GM18508 (cell line): Measurements from ENCODE around the gene SLC2A6.
"Not testable (repeated sequence)": the region's sequence is repeated elsewhere in the genome, so short reads cannot be mapped to it uniquely, and the experiment has no call there.

Source experiments
- ATAC-seq: cut with Tn5 transposase; IDR thresholded peaks from one replicate; pipeline ENCODE4 v1.9.1; 2021; ENCODE audit warnings: moderate number of reproducible peaks; ENCODE audit not compliant: insufficient read depth, unreplicated experiment

Gene SLC2A6

DNA sequence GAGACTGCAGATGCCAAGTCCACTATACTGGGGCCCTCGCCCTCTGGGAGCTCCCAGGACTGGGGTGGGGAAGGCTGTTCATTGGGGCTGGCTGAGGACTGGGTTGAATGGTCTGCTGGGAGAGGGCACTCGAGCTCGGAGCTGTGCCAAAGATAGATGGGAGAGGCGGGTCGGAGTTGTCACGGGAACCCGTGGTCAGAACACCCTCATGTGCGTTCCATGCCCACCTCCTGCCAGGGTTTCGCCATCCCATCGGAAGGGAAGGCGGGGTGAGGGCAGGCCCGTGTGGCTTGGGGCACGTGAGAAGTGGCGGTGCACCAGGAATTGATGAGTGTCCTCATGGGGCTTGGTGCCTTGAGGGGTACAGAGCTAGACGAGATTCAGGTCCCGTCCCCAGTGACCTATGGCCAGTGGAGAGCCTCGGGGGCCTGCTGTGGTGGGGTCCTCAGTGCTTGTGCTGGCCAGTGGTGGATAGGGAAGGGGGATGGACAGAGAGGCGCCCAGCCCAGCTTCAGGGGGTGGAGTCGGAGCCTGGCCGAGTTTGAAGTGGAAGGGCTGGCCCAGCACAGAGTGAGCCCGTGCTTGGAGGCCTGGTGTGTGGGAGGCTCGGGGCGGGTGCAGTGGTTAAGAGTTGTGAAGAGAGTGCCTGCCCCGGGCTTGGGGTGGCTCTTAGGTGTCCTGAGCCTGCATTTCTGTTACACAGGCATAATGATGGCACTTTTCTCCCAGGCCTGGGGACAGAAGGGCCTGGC is 14.9 kb downstream of the SLC2A6 start:
- no peak for ATAC-seq

DNA sequence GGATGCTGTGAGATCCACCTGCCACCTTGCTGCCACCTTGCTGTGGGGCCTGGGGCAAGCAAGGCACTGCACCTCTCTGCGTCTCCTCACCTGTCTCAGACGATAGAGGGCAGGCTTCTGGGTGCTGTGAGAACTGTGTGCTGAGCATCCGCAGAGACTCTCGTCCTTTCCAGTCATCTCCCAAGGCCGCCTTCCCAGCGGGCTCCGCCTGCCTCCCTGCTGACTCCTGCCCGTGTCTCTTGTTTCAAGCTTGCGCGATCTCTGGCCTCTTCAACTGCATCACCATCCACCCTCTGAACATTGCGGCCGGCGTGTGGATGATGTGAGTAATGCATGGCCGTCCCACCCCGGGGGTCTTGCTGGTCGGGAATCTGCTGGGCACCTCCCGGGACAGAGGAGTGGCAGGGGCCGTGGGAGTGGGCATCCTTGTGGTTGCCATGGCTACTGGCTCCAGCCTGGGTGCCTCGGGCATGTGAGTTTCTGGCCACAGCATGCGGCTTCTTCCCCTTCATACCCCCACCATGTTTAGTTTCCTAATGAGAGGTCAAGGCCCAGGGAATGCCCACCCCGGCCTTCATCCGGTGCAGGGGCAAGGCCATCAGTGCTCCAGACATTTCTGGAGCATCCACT is 15.6 kb downstream of the SLC2A6 start:
- no peak for ATAC-seq

DNA sequence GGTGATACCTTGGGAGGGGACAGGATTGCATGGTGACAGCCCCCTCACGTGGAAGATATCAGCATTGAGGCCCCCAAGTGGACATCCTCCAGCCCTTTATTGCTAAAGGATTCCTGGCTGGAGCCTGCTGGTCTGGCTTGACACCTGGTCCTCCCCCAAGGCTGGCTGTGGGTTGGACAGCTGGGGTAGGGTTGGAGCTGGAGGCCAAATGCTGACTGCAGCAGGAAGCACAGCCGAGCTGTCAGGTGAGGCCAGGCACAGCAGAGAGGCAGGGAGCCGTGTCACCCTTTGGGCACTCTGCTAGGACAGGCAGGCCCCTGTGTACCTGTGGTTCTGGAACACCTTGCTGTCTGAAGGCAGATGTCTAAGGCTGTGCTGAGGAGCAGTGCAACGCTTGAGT is 16.9 kb downstream of the SLC2A6 start:
- ATAC-seq = no peak

DNA sequence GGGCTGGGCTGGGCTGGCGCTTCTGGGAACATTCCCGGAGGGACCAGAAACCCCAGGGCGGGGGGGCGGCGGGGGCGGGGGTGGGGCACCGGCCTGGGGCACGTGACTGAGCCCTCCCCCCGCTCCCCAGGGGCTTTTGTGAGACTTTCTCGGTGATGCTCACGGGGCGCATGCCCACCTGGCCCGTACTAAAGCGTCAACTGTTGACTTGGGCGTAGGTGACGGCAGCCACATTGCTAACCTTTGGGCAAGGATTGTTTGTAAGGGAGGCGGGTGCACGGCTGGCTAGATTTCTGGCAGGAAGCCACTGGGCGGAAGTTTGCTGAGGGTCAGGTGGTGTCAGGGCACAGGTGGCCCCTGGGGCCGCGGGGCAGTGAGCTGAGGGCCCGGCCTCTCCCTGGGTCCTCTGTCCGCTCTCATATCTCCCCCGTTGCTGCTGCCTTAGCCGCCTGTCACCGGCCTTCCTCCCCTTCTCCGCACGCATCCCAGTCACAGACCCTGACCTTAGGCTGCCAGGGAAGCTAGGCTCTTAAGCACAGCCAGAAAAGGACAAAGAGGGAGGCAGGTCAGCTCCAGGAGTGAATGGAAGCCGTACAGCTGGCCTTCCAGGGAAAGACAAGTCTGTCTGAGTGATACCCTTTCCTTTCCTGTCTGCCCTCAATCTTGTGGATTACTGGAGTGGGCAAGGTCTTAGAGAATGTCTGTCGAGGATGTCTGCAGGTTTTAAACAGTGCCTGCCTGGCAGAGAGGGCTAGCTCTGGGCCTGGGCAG is 18.3 kb downstream of the SLC2A6 start:
- ATAC-seq = no peak

DNA sequence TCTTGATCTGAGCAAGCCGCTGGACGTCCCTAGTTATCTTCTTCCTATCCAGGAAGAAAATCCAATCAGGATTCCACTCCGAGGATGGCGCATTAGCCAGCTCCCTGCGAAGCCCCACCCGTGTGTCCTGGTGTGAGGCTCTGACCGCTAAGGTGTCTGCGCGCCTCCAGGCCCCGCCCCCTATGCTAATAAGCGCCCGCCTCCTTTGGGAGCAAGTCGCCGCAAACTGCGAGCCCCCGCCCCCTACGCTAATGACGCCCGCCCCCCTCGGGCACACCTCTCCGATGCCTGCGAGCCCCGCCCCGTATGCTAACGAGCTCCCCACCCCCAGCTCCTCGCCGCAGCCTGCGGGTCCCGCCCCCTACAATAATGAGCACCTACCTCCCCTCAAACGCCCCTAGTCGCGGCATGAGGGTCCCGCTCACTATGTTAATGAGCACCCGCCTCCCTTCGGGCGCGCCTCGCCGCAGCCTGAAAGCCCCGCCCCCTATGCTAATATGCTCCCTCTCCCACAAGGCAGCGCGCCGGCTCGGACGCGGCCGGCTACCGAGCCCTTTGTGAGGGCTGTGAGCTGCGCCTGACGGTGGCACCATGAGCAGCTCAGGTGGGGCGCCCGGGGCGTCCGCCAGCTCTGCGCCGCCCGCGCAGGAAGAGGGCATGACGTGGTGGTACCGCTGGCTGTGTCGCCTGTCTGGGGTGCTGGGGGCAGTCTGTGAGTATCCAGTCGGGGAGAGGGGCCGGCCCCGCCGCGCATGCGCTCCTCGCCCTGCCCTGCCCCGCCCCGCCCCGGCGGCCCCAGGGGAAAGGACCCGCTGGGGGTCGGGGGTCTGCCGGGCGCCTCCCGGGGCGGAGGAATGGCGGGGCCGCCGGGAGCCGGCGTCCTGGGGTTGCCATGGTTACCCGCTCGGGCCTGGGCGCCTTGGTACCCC is 19.2 kb downstream of the SLC2A6 start, which contains the start of gene CACFD1:
CACFD1 (plus strand) TSS at position 503 of the 929 bp plus-strand sequence; CDS start at position 592, 89 bp downstream.
- no peak for ATAC-seq

DNA sequence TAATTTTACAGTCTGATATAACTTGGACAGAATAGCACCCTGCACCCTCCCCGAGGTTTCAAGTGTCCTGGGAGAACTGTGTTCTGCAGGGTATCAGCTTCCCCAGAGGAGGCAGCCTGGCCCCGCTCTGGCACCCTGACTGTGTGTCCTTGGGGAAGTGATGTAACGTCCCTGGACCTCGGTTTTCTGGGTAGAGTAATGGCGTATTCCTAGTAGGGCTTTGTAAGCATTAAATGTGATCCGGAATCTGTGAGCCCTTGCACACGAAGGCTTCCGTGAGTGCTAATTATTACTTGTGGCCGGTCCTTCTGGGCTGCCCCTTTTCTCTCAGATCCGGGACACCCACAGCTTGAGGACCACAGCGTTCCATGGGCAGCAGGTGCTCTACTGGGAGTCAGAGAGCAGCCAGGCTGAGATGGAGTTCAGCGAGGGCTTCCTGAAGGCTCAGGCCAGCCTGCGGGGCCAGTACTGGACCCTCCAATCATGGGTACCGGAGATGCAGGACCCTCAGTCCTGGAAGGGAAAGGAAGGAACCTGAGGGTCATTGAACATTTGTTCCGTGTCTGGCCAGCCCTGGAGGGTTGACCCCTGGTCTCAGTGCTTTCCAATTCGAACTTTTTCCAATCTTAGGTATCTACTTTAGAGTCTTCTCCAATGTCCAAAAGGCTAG is 20.1 kb downstream of the SLC2A6 start:
- no peak for ATAC-seq

DNA sequence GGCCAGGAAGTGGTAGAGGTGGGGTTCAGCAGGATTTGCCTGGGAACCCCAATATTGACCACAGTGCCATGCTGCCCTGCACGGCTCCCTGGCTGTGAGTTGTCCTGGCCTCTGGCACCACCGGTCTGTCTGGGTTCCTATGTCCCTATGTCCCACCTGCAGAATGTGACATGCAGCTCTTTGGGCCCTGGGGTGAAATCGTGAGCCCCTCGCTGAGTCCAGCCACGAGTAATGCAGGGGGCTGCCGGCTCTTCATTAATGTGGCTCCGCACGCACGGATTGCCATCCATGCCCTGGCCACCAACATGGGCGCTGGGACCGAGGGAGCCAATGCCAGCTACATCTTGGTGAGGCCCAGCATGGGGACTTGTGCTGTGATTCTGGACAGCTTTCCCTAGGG is 21.2 kb downstream of the SLC2A6 start:
- no peak for ATAC-seq

DNA sequence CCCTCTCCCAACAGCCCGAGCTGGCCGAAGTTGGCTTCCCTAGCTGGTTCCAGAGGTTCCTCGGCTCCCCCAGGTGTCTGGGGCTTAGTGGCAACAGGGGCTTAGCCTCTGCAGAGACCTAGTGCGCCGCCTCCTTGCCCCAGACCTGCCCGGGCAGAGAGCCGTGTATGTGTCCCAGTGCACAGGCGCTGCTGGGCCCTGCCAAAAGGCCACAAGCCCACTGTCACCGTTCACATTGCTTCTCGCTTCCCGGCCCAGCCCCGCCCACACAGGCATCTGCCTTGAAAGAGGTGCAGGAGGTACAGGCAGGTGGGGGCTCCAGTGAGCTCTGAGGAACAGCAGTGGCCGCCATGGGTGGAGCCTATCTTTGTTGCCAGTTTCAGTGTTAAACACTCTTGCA is 21.7 kb downstream of the SLC2A6 start:
- no peak for ATAC-seq

DNA sequence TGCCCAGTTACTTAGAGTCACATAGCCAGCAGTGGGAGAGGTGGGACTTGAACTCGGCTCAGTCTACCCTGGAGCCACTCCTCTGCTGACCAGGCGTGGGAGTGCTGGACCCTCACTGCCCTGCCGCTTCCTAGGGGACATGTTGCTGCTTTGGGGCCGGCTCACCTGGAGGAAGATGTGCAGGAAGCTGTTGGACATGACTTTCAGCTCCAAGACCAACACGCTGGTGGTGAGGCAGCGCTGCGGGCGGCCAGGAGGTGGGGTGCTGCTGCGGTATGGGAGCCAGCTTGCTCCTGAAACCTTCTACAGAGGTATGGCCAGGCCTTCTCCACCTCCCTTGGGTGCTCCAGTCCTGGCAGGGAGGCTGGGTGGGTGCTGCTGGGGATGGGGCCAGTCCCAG is 22.5 kb downstream of the SLC2A6 start:
- no peak for ATAC-seq

DNA sequence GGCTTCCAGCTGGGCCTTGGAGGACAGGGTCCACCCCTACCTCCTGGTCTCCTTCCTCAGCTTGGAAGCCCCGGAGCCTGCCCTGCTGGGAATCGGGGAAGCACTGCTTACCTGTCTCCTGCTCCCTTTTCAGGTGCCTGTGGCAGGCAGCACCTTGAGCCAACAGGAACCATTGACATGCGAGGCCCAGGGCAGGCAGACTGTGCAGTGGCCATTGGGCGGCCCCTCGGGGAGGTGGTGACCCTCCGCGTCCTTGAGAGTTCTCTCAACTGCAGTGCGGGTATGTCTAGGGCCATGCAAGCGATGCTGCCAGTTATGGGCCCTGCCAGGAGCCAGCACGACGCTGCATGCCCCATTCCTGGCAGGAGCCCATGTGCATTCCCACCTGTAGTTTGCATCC is 23.0 kb downstream of the SLC2A6 start:
- no peak for ATAC-seq

DNA sequence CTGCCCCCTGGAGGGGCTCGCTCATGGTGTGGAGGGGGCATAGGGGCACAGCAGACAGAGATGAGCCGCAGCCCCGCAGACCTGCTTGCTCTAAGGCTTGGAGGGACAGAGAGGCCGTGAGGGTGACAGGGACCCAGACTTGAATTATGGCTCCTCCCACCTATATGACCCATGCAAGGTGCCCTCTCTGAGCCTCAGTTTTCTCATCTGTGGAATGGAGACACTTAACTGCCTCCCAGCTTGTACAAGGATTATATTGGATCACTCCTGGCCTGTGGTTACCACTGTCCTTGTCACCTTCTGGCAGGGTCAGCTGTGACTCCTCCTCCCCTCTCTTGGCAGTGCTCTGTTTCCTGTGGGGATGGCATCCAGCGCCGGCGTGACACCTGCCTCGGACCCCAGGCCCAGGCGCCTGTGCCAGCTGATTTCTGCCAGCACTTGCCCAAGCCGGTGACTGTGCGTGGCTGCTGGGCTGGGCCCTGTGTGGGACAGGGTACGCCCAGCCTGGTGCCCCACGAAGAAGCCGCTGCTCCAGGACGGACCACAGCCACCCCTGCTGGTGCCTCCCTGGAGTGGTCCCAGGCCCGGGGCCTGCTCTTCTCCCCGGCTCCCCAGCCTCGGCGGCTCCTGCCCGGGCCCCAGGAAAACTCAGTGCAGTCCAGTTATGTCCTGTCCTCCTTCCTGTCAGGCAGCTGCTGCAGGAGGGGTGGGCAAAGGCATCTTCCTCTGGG is 23.8 kb downstream of the SLC2A6 start:
- no peak for ATAC-seq

DNA sequence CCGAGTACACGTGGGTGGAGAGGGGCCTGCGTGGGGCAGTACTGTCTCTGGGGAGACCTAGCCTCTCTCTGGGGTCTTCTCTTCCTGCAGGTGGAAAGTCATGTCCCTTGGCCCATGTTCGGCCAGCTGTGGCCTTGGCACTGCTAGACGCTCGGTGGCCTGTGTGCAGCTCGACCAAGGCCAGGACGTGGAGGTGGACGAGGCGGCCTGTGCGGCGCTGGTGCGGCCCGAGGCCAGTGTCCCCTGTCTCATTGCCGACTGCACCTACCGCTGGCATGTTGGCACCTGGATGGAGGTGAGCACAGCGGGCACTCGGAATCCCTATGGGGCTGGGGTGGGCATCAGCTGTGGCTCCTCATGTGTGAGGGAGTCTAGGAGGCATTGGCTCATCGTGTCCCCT is 24.6 kb downstream of the SLC2A6 start:
- ATAC-seq = no peak

DNA sequence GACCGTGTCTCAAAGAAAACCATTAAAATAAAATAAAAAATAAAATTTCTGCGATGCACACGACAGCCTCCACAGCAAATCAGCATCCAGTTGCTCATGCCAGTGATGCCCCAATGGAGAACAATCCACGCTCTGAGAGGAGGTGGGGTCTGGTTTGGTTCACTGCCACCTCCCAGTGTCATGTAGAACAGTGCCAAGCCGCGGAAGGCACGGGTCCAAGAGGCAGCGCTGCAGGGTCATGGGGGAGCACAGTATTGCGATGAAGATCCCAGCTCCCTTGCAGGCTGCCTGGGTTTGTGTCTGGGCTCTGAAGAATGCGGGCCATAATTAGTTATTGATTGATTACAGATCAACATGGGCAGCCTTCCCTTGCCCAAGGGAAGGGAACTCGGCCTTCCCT is 25.2 kb downstream of the SLC2A6 start:
- no peak for ATAC-seq

DNA sequence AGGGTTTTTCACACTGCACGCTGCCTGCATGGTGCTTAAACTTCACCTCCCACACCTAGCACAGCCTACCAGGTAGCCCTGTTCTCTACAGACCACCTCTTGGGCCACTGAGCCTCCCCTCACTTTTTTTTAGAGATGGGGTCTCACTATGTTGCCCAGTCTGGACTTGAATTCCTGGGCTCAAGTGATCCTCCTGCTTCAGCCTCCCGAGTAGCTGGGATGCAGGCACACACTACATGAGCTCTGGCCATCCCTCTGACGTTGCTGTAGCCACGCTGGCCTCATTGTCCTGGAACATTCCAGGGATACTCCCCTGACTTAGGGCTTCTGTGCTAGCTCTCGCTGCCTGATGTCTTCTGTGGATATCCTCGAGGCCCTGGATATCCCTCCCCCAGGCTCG is 26.3 kb downstream of the SLC2A6 start:
- ATAC-seq = no peak

DNA sequence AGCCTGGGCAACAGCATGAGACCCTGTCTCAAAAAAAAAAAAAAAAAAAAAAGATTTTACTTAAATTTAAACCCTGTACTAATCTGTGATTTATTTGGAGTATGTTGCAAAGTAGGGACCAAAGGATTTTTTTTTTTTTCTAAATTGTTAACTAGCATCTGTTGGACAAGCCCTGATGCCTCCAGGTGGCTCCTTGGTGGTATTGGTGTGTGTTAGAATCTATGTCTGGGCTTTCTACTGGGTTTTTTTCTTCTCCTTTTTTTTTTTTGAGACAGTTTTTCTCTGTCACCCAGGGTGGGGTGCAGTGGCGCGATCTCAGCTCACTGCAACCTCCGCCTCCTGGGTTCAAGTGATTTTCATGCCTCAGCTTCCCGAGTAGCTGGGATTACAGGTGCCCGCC is 27.0 kb downstream of the SLC2A6 start:
- not testable (repeated sequence) for ATAC-seq

DNA sequence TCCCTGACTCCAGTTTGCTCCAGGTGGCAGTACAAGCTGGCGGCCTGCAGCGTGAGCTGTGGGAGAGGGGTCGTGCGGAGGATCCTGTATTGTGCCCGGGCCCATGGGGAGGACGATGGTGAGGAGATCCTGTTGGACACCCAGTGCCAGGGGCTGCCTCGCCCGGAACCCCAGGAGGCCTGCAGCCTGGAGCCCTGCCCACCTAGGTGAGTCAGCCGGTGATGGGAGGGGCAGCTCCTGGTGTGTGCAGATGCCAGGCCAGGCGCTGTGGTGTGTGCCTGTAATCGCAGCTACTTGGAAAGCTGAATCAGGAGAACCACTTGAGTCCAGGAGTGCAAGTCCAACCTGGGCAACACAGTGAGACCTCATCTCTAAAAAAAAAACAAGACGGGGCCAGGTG is 29.1 kb downstream of the SLC2A6 start:
- ATAC-seq = no peak

DNA sequence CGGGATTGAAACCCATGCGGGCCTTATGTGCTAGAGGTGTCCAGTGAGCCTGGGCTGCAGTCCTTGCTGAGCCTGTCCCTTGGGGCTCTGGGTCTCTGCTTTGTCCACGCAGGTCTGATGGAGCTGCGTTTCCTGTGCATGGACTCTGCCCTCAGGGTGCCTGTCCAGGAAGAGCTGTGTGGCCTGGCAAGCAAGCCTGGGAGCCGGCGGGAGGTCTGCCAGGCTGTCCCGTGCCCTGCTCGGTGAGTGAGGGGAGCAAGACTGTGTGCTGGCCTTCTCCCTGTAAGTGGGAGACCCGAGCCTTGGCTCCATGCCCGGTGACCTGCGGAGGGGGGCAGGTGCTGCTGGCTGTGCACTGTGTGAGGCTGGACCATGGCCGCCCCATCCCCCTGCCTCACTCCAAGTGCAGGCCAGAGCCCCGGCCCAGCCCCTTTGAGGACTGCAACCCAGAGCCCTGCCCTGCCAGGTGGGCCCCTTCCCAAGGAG is 30.4 kb downstream of the SLC2A6 start:
- ATAC-seq = no peak

DNA sequence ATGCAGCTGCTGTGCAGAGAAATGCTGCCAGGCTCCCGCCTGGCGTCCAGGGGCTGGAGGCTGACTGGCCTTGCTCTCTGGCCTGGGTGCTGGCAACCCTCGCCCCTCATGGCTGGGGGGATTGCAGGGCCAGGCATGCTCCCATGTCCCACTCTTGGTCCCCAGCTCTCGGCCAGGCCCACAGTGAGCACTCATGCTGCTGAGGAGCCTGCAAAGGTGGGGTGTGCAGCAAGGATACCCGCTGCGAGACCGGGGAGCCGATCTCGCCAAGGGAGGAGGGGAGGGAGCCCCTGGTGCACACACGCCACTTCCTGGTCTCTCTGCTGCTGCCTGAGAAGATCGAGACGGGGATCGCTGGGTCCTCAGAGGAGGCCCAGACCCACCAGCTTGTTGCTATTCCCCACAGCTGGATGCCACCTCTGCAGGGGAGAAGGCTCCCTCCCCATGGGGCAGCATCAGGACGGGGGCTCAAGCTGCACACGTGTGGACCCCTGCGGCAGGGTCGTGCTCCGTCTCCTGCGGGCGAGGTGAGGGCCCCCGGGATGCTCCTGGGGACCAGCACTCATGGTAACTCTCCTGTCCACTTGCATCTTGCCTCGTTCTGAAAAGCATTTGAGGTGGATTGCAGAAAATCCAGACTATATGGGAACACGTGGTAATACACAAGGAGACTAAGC is 33.5 kb downstream of the SLC2A6 start:
- no peak for ATAC-seq
